GM12875 (cell line): ENCODE results near the gene AGAP1.

ENCODE experiments used
- H3K4me3 ChIP-seq: one replicate; pipeline ENCODE4 v1.5.1; 2011; ENCODE audit warnings: low read depth, low read length, control low read depth
- TF ChIP-seq, protein P1 (sequence below): IDR thresholded peaks from 2 replicates; pipeline ENCODE4 v1.5.1; 2011; ENCODE audit warnings: low read depth, mild to moderate bottlenecking, control low read depth, inconsistent platforms, low read length, moderate library complexity, borderline replicate concordance; ENCODE audit not compliant: insufficient read depth

Gene AGAP1

GRCh38 chr2:235850289-235850688 is 356.4 kb downstream of the AGAP1 start:
- H3K4me3 ChIP-seq: no peak overlapping the region
- TF ChIP-seq, protein P1, sequence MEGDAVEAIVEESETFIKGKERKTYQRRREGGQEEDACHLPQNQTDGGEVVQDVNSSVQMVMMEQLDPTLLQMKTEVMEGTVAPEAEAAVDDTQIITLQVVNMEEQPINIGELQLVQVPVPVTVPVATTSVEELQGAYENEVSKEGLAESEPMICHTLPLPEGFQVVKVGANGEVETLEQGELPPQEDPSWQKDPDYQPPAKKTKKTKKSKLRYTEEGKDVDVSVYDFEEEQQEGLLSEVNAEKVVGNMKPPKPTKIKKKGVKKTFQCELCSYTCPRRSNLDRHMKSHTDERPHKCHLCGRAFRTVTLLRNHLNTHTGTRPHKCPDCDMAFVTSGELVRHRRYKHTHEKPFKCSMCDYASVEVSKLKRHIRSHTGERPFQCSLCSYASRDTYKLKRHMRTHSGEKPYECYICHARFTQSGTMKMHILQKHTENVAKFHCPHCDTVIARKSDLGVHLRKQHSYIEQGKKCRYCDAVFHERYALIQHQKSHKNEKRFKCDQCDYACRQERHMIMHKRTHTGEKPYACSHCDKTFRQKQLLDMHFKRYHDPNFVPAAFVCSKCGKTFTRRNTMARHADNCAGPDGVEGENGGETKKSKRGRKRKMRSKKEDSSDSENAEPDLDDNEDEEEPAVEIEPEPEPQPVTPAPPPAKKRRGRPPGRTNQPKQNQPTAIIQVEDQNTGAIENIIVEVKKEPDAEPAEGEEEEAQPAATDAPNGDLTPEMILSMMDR: no peak

DNA sequence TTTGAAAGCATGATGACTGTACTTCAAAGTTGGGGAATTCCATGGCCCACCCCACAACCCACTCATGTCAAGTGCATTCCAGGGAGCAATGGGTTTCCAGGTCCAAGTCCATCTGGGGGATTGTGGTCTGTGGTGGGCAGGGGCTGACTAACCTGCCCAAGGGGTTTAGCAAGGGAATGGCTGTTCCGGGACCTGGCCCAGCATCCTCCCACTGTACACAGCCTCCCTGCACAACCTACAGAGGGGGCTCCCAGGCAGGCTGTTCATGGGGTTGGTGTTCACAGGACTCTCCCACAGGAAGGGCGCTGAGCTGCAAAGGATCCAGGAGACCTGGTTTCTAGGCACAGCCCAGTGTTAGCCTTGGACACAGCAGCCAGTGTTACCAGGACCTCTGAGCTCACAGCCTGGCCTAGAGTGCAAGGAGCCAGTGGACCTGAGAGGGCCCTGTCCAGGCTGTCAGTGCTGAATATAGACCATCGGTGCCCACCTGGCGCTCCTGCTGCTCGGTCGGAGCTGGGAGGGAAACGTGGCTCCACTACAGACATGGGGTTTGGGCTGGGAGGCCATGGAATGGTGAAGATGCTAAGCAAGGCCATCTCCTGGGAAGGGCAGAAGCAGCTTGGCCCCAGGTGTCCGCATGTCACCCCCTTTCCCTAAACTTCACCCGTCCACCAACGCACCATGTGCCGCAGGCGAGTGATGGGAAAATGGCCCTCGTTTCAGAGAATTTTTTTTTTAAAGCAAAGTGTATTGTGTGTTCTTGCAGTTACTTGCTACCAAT is 357.1 kb downstream of the AGAP1 start:
- TF ChIP-seq, protein P1: no peak
- no peak overlapping the region for H3K4me3 ChIP-seq

DNA sequence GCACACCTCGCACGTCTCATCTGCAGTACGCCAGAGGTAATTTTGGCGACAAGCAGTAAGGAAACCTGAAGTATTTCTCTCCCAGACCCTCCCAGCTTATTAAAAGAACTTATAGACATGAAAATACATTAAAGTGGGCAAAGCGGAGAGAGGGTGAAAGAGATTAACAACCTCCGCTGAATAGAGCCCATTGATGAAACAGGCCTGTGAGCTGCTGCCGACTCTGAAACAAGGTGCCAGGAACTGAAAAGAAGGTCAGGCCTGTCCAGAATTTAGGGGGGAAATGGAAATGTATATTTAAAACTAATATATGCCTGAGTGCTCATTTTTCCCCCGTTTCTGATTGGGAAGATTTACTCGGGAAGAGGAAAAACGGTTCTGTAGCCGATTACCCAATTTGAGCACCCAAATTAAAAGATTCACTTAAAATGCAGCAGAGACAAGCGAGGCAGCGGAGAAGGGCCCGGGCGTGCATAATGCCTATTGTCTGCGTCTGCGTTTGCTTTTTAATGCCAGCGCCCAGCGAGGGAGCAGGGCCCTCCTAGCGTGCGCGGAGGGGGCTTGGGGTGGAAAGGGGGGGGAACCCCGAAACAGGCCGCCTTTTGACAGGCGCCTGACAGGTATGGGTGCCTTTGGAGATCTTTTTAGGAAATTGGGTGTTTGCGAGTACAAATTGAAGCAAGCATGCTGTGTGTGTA is 358.1 kb downstream of the AGAP1 start:
- H3K4me3 ChIP-seq: no peak overlapping the region
- TF ChIP-seq, protein P1: no peak

DNA sequence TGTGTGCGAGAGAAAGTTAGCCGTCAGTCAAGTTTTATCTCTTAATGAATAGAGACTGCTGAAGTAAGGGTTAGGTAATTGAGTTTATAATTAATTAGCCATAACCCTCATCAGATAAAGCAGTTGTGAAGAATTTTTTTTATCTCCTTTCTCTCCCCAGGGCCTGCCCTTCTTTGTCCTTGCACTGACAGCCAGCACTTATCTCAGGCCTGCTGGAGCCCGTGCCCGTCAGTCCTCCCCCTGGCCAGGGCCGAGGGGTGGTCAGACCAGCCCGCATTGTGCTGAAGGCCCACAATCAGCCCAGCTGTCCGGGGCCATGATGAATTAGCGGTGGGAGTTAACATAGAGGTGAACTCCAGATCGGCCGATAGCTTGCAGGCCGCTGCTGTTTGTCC is 358.7 kb downstream of the AGAP1 start:
- H3K4me3 ChIP-seq: no peak overlapping the region
- TF ChIP-seq, protein P1: no peak

DNA sequence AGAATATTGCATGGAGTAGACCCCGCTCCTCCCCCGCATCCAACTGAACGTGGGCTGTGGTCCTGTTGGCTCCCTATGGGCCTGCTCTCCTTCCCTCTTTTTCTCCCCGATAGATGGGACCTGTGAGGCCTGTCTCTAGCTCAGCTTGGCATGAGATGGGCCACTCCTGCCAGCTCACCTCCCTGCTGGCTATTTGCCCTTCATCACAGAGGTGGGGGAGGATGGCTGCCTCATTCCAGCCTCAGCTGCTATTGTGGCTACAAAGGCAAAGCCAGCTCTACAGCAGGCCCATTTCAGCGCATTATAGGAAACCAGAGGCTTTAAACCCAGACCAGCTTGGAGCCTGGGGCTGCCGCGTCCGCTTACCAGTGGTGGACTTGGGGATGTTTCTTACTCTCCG is 360.4 kb downstream of the AGAP1 start:
- no peak overlapping the region for H3K4me3 ChIP-seq
- TF ChIP-seq, protein P1: no peak

DNA sequence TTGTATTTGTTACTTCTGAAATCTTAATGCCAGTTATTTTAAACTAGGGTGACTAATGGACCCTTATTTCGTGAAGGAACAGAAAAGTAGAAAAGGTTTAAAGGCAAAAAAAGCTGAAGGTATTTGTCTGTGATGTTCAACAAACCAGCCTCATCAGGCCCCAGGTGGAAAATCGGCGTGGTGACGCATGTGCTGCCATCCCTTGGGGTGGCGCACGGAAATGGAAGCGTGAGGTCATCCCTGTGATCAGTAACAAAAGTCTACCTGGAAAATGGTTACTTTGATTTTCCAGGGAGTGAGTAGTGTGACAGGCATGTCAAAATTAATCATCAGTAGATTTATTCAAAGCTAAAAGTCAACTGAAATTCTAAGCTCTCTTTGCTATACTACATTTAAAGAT is 361.2 kb downstream of the AGAP1 start:
- H3K4me3 ChIP-seq: no peak overlapping the region
- TF ChIP-seq, protein P1: no peak
